Bronchial epithelial cell (primary cell): ENCODE results near the gene MST1R. TPM values are rescaled to one million over a fixed set of nuclear protein-coding genes. Genes with fewer than 3 reads are reported as not detected.

Experiments
- DNase-seq: peaks from one replicate; pipeline ENCODE4 v3.0.0-alpha.2; 2010; ENCODE audit warnings: low read depth
- FAIRE-seq: peaks from 2 replicates; lab custom pipeline; 2011; peaks lifted over from hg19 to GRCh38; lab: Jason Lieb, UNC
- H3K27me3 ChIP-seq: 2 replicates; pipeline ENCODE4 v1.5.1; 2011; ENCODE audit warnings: low read length; ENCODE audit not compliant: control insufficient read depth, insufficient read depth
- H3K36me3 ChIP-seq: 2 replicates; pipeline ENCODE4 v1.5.1; 2011; ENCODE audit warnings: low read length; ENCODE audit not compliant: control insufficient read depth, insufficient read depth
- H3K4me3 ChIP-seq: 2 replicates; pipeline ENCODE4 v1.5.1; 2011; ENCODE audit warnings: mild to moderate bottlenecking, low read depth, low read length, control low read depth
- CTCF ChIP-seq: IDR thresholded peaks from 2 replicates; pipeline ENCODE4 v1.5.1; 2011; ENCODE audit warnings: mild to moderate bottlenecking, moderate library complexity, low read length, control low read depth, inconsistent platforms; ENCODE audit not compliant: insufficient read depth, severe bottlenecking
- total RNA-seq: library from RNA; depleted of rRNA; stranded (reverse); fragments of >200 nt; gene quantifications from 2 replicates; pipeline ENCODE4 v1.2.1, GENCODE V29; 2014

MST1R gene
- total RNA-seq, 1 donor from 2014 or later: 33.7 TPM

DNA sequence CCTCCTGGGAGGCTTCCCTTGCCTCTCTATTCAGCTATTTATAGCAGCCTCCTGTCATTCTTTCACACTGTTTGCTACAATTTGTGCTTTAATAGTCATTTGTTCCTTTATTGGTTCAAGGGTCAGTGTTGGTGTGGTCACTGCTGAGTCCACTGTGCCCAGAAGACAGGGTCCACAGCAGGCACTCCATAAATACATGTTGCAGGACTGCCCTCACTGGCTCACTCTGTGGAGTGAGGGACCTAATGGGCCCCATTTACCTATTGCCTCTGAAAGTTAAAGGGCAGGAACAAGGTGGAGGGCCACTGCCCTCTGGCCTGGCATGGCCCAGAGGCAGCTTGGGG, 16.8 kb downstream of the MST1R start:
- FAIRE-seq (no peak), DNase-seq (no peak)
- H3K4me3 ChIP-seq: no peak overlapping the region
- peaks cover 3% of the 10 kb centered on the region for H3K27me3 ChIP-seq
- H3K36me3 ChIP-seq: peaks cover 25% of the 10 kb centered on the region
- TF ChIP-seq CTCF: no peak

GRCh38 chr3:49883998-49884397, 19.7 kb downstream of the MST1R start:
- DNase-seq (no peak), FAIRE-seq (no peak)
- no peak for TF ChIP-seq CTCF

GRCh38 chr3:49882166-49882565, 21.5 kb downstream of the MST1R start:
- TF ChIP-seq CTCF: no peak
- Histone ChIP-seq H3K4me3 (no peak overlapping the region), H3K36me3 (peaks cover 3% of the 10 kb centered on the region), H3K27me3 (peaks cover 3% of the 10 kb centered on the region)
- no peak for FAIRE-seq
- no peak for DNase-seq

More at GRCh38 chr3:49883998-49884397, 19.7 kb downstream of the MST1R start:
- Histone ChIP-seq H3K4me3 (no peak overlapping the region), H3K36me3 (peaks cover 7% of the 10 kb centered on the region), H3K27me3 (peaks cover 3% of the 10 kb centered on the region)

DNA sequence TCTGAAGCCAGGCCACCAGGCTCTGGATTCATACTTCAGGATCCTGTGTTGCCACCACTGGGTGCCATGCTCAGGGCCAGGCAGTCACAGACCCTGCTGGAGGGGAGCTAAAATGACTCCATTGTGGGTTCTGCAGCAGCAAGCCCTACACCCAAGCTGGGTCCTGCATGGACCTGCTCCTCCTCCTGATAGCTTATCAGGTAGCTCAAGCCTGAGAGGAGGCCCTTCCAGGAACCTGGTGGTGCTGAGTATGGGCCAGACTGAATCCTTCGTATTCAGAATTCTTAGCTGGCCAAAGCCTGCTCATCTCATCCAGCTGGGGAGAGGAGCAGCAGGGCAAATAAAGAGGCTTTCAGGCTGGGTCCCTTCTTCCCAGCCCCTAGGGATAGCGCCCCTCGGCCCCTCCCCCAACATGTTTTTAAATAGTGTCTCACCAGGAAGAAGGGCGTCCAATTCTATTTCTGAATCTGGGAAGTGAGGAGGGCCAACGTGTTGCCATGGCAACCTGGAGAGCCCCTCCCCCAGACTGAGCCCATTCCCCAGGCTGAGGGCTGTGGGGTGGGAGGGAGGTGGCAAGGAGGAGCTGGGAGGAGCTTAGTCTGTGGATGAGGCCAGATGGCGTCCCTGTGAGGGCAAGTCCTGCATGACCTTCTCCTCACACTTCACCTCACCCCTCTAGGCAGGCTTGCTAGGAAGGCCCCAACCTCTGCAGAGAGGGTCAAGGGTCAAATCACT, 22.9 kb downstream of the MST1R start:
- no peak for TF ChIP-seq CTCF
- Histone ChIP-seq H3K27me3 (peaks cover 3% of the 10 kb centered on the region), H3K36me3 (no peaks in the 10 kb centered on the region), H3K4me3 (no peak overlapping the region)
- FAIRE-seq (no peak), DNase-seq (no peak)

DNA sequence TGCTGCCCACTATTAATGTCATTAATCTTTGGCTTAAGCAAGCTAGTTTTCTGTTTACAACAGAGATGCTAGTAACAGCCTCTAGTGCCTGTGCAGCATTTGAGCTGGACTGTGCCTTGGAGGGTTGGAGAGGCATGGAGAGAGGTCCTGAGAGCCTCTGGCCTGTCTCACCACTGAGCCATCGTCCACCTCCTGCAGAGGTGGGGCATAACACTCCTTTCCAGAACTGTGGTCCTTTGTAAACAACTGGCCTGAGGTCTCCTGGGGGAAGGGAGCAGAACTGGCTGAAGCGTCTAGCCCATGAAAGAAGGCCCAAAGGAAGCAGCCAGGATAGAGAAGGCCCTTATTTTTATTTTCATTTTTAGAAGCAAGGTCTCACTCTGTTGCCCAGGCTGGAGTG, 24.0 kb downstream of the MST1R start:
- DNase-seq (no peak), FAIRE-seq (no peak)
- TF ChIP-seq CTCF: no peak
- Histone ChIP-seq H3K36me3 (no peaks in the 10 kb centered on the region), H3K27me3 (peaks cover 3% of the 10 kb centered on the region), H3K4me3 (no peak overlapping the region)

DNA sequence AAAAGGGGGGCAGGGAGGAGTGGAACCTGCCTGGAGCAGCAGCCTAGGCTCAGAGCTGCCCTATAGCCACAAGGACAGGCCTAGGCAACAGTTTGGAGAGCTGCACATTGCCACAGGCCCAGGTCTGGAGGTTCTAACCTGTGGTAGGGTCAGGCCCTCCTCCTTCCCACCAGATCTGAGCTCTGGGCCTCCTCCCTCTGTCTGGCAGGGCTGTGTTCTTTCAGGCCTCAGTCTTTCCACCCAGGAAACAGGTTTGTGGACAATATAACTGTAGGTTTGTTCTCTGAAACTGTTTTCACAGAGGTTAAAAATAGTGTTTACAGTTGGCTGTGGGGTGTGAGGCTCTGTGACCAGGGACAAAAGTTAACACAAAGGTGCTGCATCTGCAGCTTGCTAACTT, 25.0 kb downstream of the MST1R start:
- Histone ChIP-seq H3K36me3 (no peaks in the 10 kb centered on the region), H3K4me3 (no peak overlapping the region), H3K27me3 (peaks cover 3% of the 10 kb centered on the region)
- TF ChIP-seq CTCF: no peak
- DNase-seq: no peak
- FAIRE-seq: no peak
